Measurements from ENCODE around the gene MAGI1. TPM values are rescaled to one million over a fixed set of nuclear protein-coding genes. Genes with fewer than 3 reads are reported as not detected.

MAGI1 gene
- total and polyA plus RNA-seq, 10 donors, result 3.5 to 104 (median 62.3) TPM

DNA sequence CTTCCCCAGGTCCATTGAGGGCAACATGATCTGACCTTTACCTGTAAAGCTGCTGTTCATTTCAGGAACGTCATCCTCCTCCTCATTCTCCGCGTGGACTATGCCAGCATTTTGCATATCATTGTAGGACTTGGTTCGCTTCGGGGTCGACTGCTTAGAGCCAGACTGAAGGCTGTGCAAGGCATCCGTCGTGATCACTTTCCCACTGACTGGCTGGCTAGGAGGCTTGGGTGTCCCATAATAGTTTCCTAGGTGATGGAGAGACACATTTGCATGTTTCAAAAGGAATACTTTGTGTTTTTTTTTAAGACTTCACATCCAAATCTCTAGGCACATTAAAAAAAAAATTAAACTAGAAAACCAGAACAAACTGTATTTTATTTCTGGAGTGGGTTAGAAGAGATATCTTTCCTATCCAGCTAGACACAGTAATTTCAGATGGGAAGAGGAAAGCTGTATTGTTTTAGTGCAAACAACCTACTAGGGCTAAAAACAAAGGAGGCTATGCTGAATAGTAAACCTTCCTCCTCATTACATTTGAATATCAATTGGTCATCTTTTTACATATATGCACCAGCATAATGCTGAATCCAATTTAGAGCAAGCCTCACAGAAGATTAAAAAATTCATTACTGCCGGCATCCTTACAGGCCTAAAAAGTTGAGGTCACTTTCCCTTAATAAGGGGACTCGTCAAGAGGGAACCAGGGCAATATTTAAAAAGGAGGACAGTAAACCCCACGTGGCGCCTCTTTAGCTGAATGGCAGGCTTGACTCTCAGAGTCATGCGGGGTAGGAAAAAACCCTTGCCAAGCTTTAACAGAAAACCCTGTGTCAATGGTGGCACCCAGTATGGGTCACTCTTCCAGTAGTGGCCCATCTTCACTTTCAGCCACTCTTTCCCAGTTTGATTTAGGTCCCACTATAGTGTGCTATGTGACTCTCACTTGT lies 559.9 kb downstream of the MAGI1 start:
- Histone ChIP-seq H3K27me3 (replicated peaks in 1 of 7) (no peaks in the 10 kb centered on the region), H3K9me3 (no peaks in the 10 kb centered on the region), H3K4me1 (peaks cover 4 to 15% (median 10%) of the 10 kb centered on the region in 6 donors), H3K36me3 (no peaks in the 10 kb centered on the region), H3K4me3 (no peak overlapping the region), H3K27ac (no peak overlapping the region)
- 85 to 90% (median 89%) methylated on average over 13 of the region's 13 CpGs for WGBS, 5 donors
- TF ChIP-seq, protein P1, sequence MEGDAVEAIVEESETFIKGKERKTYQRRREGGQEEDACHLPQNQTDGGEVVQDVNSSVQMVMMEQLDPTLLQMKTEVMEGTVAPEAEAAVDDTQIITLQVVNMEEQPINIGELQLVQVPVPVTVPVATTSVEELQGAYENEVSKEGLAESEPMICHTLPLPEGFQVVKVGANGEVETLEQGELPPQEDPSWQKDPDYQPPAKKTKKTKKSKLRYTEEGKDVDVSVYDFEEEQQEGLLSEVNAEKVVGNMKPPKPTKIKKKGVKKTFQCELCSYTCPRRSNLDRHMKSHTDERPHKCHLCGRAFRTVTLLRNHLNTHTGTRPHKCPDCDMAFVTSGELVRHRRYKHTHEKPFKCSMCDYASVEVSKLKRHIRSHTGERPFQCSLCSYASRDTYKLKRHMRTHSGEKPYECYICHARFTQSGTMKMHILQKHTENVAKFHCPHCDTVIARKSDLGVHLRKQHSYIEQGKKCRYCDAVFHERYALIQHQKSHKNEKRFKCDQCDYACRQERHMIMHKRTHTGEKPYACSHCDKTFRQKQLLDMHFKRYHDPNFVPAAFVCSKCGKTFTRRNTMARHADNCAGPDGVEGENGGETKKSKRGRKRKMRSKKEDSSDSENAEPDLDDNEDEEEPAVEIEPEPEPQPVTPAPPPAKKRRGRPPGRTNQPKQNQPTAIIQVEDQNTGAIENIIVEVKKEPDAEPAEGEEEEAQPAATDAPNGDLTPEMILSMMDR (IDR thresholded peaks at IDR 0.05 in 8 of 11, conservative IDR thresholded peaks at IDR 0.05 in 3 of 11), result no peak
- no peak for TF ChIP-seq POLR2AphosphoS5 (IDR thresholded peaks at IDR 0.05)
- no peak for TF ChIP-seq POLR2A (IDR thresholded peaks at IDR 0.05)
- intact Hi-C loops (cut with DNase I; ENCODE audit: low total_unique reads), result no loop called here
- DNase-seq, result no peak

DNA sequence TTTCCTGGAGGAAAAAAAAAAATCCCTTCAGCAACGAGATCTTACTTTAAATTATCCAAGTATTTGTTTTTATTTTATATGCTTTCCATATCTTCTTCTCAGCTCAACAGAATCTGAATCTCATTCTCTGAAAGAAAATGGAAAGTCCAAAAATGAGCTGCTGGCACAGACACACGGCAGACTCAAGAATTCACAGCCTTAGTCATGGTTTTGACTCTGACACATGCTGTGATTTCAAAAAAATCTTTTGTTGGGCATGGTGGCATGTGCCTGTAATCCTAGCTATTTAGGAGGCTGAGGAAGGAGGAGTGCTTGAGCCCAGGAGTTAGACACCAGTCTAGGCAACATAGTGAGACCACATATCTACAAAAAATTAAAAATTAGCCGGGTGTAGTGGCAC lies 565.0 kb downstream of the MAGI1 start:
- H3K27ac ChIP-seq, result no peak overlapping the region
- H3K4me1 ChIP-seq, result no peaks in the 10 kb centered on the region
- WGBS, 5 donors, result 69 to 84% (median 80%) methylated on average over 3 of the region's 3 CpGs
- no peak overlapping the region for H3K4me3 ChIP-seq
- no peaks in the 10 kb centered on the region for H3K9me3 ChIP-seq
- intact Hi-C loops (cut with DNase I; ENCODE audit: low total_unique reads), result no loop called here
- no peaks in the 10 kb centered on the region for H3K27me3 ChIP-seq (replicated peaks in 1 of 7)
- H3K36me3 ChIP-seq, result no peaks in the 10 kb centered on the region
- TF ChIP-seq POLR2AphosphoS5 (IDR thresholded peaks at IDR 0.05), result no peak
- TF ChIP-seq, protein P1 (IDR thresholded peaks at IDR 0.05 in 8 of 11, conservative IDR thresholded peaks at IDR 0.05 in 3 of 11), result no peak
- TF ChIP-seq POLR2A (IDR thresholded peaks at IDR 0.05), result no peak
- DNase-seq, result no peak

DNA sequence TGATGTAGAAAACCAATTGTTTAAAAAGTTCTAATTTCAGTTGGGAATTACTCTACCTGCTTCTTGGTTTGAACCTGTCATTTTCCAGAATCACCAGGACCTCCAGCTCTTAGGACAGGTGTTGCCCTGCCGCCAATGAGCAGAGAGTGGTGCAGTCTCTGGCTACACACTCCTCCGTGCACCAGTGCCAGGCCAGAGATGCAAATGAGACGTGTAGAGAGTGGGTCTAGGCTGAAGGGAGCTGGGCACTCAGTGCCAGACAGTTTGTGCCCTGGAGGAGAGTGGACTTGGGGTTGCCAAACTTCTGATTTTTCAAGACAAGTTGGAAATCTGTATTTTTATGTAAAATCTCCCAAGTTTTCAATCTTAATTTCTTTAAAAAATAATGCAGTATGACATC lies 566.2 kb downstream of the MAGI1 start:
- no peak for DNase-seq
- Histone ChIP-seq H3K36me3 (no peaks in the 10 kb centered on the region), H3K9me3 (no peaks in the 10 kb centered on the region), H3K4me1 (no peaks in the 10 kb centered on the region), H3K4me3 (no peak overlapping the region), H3K27ac (no peak overlapping the region), H3K27me3 (replicated peaks in 1 of 7) (no peaks in the 10 kb centered on the region)
- TF ChIP-seq, protein P1 (IDR thresholded peaks at IDR 0.05 in 8 of 11, conservative IDR thresholded peaks at IDR 0.05 in 3 of 11), result no peak
- TF ChIP-seq POLR2AphosphoS5 (IDR thresholded peaks at IDR 0.05) (no peak), POLR2A (IDR thresholded peaks at IDR 0.05) (no peak)
- 78 to 87% (median 80%) methylated on average over 3 of the region's 3 CpGs for WGBS, 5 donors
- intact Hi-C loops (cut with DNase I; ENCODE audit: low total_unique reads), result no loop called here

DNA sequence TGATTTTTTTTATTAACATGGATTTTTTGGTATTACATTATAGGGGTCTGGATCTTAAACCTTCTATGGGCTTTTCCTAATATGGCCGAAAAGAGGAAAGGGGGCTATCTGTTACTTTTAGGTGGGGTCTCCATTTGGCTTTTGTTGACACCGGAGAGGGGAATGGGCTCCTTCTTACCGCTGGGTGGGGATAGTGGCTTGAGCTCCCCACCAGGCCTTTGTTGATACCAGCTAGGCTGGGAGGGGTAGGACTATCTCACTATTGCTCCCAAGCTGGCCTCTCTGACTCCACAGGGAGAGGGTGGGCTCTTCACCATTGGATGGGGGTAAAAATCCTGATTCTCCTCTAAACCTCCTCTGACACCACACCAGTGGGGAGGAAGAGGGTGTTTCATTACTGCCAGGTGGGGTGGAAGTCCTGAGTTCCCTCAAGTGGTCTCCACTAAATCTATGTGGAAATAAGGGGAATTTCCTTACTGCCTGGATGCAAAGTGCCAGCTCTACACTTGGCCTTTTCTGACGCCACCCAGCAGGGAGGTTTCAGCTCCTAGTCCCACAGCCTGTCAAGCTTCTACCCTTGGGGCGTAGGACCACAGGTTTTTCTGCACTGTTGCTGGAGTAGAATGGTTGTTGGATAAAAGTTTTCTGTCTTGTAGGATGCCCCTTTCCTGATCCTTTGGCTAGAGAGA lies 572.3 kb downstream of the MAGI1 start:
- 81 to 96% (median 89%) methylated on average over 5 of the region's 5 CpGs for WGBS, 5 donors
- H3K4me3 ChIP-seq, result no peak overlapping the region
- no peaks in the 10 kb centered on the region for H3K36me3 ChIP-seq
- H3K27me3 ChIP-seq (replicated peaks in 1 of 7), result no peaks in the 10 kb centered on the region
- no peak for TF ChIP-seq POLR2AphosphoS5 (IDR thresholded peaks at IDR 0.05)
- TF ChIP-seq, protein P1 (IDR thresholded peaks at IDR 0.05 in 8 of 11, conservative IDR thresholded peaks at IDR 0.05 in 3 of 11), result no peak
- TF ChIP-seq POLR2A (IDR thresholded peaks at IDR 0.05), result no peak
- H3K27ac ChIP-seq, result no peak overlapping the region
- no peaks in the 10 kb centered on the region for H3K4me1 ChIP-seq
- DNase-seq, result no peak
- H3K9me3 ChIP-seq, result no peaks in the 10 kb centered on the region
- intact Hi-C loops (cut with DNase I; ENCODE audit: low total_unique reads), result no loop called here
